Measurements from ENCODE around the gene KLHL28. TPM values are rescaled to one million over a fixed set of nuclear protein-coding genes. Genes with fewer than 3 reads are reported as not detected.
A peak's percentile ranks its signal among the peaks of the same experiment; 100 is the strongest.

KLHL28 gene
- total RNA-seq, 1 donor from 2014 or later = 15.8 TPM

GRCh38 chr14:44979273-44979672 lies 17.5 kb upstream of the KLHL28 start:
- Mint-ChIP-seq H3K36me3 (ENCODE audit: low read depth) (peaks cover 6% of the 10 kb centered on the region), H3K9me3 (no peaks in the 10 kb centered on the region), H3K4me3 (no peak overlapping the region), H3K4me1 (peaks cover 6% of the 10 kb centered on the region), H3K27me3 (ENCODE audit: low read depth) (no peaks in the 10 kb centered on the region), H3K27ac (ENCODE audit: unreplicated experiment) (no peak overlapping the region)
- TF ChIP-seq CTCF (conservative IDR thresholded peaks at IDR 0.05) = no peak
- DNase-seq (ENCODE audit: low read depth, low spot score) = no peak

- DNase-seq (ENCODE audit: low read depth, low spot score) = no peak
- H3K4me3 Mint-ChIP-seq = no peak overlapping the region
- H3K27me3 Mint-ChIP-seq (ENCODE audit: low read depth) = no peaks in the 10 kb centered on the region
- no peak overlapping the region for H3K27ac Mint-ChIP-seq (ENCODE audit: unreplicated experiment)
- H3K4me1 Mint-ChIP-seq = peaks cover 31% of the 10 kb centered on the region
- peaks cover 9% of the 10 kb centered on the region for H3K9me3 Mint-ChIP-seq
- H3K36me3 Mint-ChIP-seq (ENCODE audit: low read depth) = peaks cover 56% of the 10 kb centered on the region
- TF ChIP-seq CTCF (conservative IDR thresholded peaks at IDR 0.05) = no peak
These were observed 9.7 kb upstream of the KLHL28 start for GRCh38 chr14:44971459-44971858.

- Mint-ChIP-seq H3K9me3 (peaks cover 9% of the 10 kb centered on the region), H3K27me3 (ENCODE audit: low read depth) (no peaks in the 10 kb centered on the region), H3K4me3 (no peak overlapping the region), H3K4me1 (peaks cover 26% of the 10 kb centered on the region), H3K36me3 (ENCODE audit: low read depth) (peaks cover 52% of the 10 kb centered on the region), H3K27ac (ENCODE audit: unreplicated experiment) (no peak overlapping the region)
- TF ChIP-seq CTCF (conservative IDR thresholded peaks at IDR 0.05) = no peak
- no peak for DNase-seq (ENCODE audit: low read depth, low spot score)
These were observed 9.2 kb upstream of the KLHL28 start for GRCh38 chr14:44970907-44971306.

- Mint-ChIP-seq H3K36me3 (ENCODE audit: low read depth) (peaks cover 45% of the 10 kb centered on the region), H3K27me3 (ENCODE audit: low read depth) (no peaks in the 10 kb centered on the region), H3K9me3 (peaks cover 9% of the 10 kb centered on the region), H3K27ac (ENCODE audit: unreplicated experiment) (no peak overlapping the region), H3K4me1 (peaks cover 45% of the 10 kb centered on the region), H3K4me3 (peak overlapping the region; percentile 23)
- DNase-seq (ENCODE audit: low read depth, low spot score) = no peak
- TF ChIP-seq CTCF (conservative IDR thresholded peaks at IDR 0.05) = no peak
These were observed 7.0 kb upstream of the KLHL28 start for GRCh38 chr14:44968714-44969113.

GRCh38 chr14:44966601-44967336 lies 5.0 kb upstream of the KLHL28 start:
- Mint-ChIP-seq H3K9me3 (peaks cover 9% of the 10 kb centered on the region), H3K27me3 (ENCODE audit: low read depth) (no peaks in the 10 kb centered on the region), H3K36me3 (ENCODE audit: low read depth) (peaks cover 38% of the 10 kb centered on the region), H3K27ac (ENCODE audit: unreplicated experiment) (no peak overlapping the region), H3K4me1 (peaks cover 56% of the 10 kb centered on the region), H3K4me3 (peak overlapping the region; percentile 83)
- no peak for DNase-seq (ENCODE audit: low read depth, low spot score)
- no peak for TF ChIP-seq CTCF (conservative IDR thresholded peaks at IDR 0.05)

Measured in neural crest cell (in vitro differentiated cells).